ENCODE results near the gene AHCTF1. TPM values are rescaled to one million over a fixed set of nuclear protein-coding genes. Genes with fewer than 3 reads are reported as not detected.

The AHCTF1 gene
- total and polyA plus RNA-seq, 10 of the 15 experiments (the other 5 are each of a cell fraction or from before 2014, with no cell fraction given) = 3.4 to 45.5 (median 17.8) TPM

DNA sequence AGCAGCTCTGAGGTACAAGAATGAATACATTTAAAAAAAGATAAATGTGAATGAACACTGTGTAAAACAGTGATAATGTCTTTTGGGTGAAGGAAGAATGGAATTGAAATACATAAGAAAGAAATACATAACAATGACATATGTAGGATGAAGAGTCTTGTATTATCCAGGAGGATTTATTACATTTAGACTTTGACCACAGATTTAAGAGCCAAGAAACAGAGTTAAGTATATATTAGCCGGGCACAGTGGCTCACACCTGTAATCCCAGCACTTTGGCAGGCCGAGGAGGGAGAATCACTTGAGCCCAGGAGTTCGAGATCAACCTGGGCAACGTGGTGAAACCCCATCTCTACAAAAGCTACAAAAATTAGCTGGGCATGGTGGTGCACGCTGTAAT is 127.9 kb downstream of the AHCTF1 start (continued):
- TF ChIP-seq, protein P1, sequence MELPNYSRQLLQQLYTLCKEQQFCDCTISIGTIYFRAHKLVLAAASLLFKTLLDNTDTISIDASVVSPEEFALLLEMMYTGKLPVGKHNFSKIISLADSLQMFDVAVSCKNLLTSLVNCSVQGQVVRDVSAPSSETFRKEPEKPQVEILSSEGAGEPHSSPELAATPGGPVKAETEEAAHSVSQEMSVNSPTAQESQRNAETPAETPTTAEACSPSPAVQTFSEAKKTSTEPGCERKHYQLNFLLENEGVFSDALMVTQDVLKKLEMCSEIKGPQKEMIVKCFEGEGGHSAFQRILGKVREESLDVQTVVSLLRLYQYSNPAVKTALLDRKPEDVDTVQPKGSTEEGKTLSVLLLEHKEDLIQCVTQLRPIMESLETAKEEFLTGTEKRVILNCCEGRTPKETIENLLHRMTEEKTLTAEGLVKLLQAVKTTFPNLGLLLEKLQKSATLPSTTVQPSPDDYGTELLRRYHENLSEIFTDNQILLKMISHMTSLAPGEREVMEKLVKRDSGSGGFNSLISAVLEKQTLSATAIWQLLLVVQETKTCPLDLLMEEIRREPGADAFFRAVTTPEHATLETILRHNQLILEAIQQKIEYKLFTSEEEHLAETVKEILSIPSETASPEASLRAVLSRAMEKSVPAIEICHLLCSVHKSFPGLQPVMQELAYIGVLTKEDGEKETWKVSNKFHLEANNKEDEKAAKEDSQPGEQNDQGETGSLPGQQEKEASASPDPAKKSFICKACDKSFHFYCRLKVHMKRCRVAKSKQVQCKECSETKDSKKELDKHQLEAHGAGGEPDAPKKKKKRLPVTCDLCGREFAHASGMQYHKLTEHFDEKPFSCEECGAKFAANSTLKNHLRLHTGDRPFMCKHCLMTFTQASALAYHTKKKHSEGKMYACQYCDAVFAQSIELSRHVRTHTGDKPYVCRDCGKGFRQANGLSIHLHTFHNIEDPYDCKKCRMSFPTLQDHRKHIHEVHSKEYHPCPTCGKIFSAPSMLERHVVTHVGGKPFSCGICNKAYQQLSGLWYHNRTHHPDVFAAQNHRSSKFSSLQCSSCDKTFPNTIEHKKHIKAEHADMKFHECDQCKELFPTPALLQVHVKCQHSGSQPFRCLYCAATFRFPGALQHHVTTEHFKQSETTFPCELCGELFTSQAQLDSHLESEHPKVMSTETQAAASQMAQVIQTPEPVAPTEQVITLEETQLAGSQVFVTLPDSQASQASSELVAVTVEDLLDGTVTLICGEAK (IDR thresholded peaks at IDR 0.05; ENCODE audit: borderline replicate concordance) = no peak
- TF ChIP-seq, protein P2, sequence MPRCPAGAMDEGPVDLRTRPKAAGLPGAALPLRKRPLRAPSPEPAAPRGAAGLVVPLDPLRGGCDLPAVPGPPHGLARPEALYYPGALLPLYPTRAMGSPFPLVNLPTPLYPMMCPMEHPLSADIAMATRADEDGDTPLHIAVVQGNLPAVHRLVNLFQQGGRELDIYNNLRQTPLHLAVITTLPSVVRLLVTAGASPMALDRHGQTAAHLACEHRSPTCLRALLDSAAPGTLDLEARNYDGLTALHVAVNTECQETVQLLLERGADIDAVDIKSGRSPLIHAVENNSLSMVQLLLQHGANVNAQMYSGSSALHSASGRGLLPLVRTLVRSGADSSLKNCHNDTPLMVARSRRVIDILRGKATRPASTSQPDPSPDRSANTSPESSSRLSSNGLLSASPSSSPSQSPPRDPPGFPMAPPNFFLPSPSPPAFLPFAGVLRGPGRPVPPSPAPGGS (IDR thresholded peaks at IDR 0.05; ENCODE audit: borderline replicate concordance, insufficient read depth, low read depth, low read length, poor library complexity, severe bottlenecking) = no peak
- no peak for TF ChIP-seq SMAD5 (IDR thresholded peaks at IDR 0.05; ENCODE audit: low read depth)

DNA sequence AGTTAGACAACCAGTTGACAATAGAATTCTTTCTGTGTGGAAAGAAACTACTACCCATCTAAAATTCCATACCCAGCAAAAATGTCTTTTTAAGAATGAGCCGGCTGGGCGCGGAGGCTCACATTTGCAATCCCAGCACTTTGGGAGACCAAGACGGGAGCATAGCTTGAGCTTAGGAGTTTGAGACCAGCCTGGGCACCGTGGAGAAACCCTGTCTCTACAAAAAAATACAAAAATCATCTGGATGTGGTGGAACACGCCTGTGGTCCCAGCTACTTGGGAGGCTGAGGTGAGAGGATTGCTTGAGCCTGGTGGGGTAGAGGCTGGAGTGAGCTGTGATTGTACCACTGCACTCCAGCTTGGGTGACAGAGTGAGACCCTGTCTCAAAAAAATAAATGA is 128.4 kb downstream of the AHCTF1 start:
- BruUV-seq (replicated peaks) = no TSS peak
- POLR2A ChIA-PET = no interaction called here
- Histone ChIP-seq H4K20me1 (ENCODE audit: control insufficient read depth, insufficient read depth) (no peaks in the 10 kb centered on the region), H3K27me3 (replicated peaks in 1 of 2; ENCODE audit: control insufficient read depth in 2 of 2, insufficient read depth in 2 of 2, low read length in 1 of 2) (no peaks in the 10 kb centered on the region), H3K36me3 (ENCODE audit: control insufficient read depth in 2 of 2, insufficient read depth in 2 of 2, low read length in 1 of 2) (no peaks in the 10 kb centered on the region), H3K79me2 (ENCODE audit: control insufficient read depth, insufficient read depth, low read length) (no peaks in the 10 kb centered on the region), H2AFZ (ENCODE audit: control insufficient read depth, low read depth, low read length) (no peak overlapping the region), H3K9ac (ENCODE audit: control insufficient read depth, insufficient read depth, low read length) (no peak overlapping the region), H3K4me1 (ENCODE audit: control insufficient read depth, insufficient read depth, low read length) (no peaks in the 10 kb centered on the region), H3K4me2 (ENCODE audit: control insufficient read depth, insufficient read depth) (no peak overlapping the region), H3K9me3 (replicated peaks; ENCODE audit: control insufficient read depth, insufficient read depth, low read length) (no peaks in the 10 kb centered on the region), H3K4me3 (no peak overlapping the region), H3K27ac (ENCODE audit: control insufficient read depth, insufficient read depth) (no peak overlapping the region)
- CTCF ChIA-PET = no interaction called here
- no peak for ATAC-seq
- intact Hi-C loops (cut with micrococcal nuclease; ENCODE audit: unreplicated experiment) = no loop called here
- 62% methylated on average over 6 of the region's 6 CpGs for WGBS (ENCODE audit: insufficient coverage, insufficient replicate concordance, low lambda C conversion rate, missing lambda C conversion rate)
- SMC1A ChIA-PET (ENCODE audit: uncharacterized antibody, unreplicated experiment) = no interaction called here
- DNase-seq (ENCODE audit: low read depth, low spot score) = no peak
- FAIRE-seq = no peak
- in situ Hi-C loops (cut with MboI) = no loop called here
- TF ChIP-seq, protein P3, sequence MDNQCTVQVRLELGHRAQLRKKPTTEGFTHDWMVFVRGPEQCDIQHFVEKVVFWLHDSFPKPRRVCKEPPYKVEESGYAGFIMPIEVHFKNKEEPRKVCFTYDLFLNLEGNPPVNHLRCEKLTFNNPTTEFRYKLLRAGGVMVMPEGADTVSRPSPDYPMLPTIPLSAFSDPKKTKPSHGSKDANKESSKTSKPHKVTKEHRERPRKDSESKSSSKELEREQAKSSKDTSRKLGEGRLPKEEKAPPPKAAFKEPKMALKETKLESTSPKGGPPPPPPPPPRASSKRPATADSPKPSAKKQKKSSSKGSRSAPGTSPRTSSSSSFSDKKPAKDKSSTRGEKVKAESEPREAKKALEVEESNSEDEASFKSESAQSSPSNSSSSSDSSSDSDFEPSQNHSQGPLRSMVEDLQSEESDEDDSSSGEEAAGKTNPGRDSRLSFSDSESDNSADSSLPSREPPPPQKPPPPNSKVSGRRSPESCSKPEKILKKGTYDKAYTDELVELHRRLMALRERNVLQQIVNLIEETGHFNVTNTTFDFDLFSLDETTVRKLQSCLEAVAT (IDR thresholded peaks at IDR 0.05) = no peak
- TF ChIP-seq MXI1 (IDR thresholded peaks at IDR 0.05; ENCODE audit: low read depth, low read length) (no peak), HDAC2 (IDR thresholded peaks at IDR 0.05) (no peak), SMARCA5 (IDR thresholded peaks at IDR 0.05) (no peak), PAX8 (IDR thresholded peaks at IDR 0.05) (no peak), ZSCAN29 (IDR thresholded peaks at IDR 0.05) (no peak), RELA (IDR thresholded peaks at IDR 0.05; ENCODE audit: borderline replicate concordance, partially characterized antibody) (no peak)
- TF ChIP-seq, protein P4, sequence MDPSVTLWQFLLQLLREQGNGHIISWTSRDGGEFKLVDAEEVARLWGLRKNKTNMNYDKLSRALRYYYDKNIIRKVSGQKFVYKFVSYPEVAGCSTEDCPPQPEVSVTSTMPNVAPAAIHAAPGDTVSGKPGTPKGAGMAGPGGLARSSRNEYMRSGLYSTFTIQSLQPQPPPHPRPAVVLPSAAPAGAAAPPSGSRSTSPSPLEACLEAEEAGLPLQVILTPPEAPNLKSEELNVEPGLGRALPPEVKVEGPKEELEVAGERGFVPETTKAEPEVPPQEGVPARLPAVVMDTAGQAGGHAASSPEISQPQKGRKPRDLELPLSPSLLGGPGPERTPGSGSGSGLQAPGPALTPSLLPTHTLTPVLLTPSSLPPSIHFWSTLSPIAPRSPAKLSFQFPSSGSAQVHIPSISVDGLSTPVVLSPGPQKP (IDR thresholded peaks at IDR 0.05; ENCODE audit: low read depth, low read length) = no peak
- TF ChIP-seq, protein P5, sequence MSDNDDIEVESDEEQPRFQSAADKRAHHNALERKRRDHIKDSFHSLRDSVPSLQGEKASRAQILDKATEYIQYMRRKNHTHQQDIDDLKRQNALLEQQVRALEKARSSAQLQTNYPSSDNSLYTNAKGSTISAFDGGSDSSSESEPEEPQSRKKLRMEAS (IDR thresholded peaks at IDR 0.05; ENCODE audit: low read depth, low read length) = no peak
- TF ChIP-seq, protein P6, sequence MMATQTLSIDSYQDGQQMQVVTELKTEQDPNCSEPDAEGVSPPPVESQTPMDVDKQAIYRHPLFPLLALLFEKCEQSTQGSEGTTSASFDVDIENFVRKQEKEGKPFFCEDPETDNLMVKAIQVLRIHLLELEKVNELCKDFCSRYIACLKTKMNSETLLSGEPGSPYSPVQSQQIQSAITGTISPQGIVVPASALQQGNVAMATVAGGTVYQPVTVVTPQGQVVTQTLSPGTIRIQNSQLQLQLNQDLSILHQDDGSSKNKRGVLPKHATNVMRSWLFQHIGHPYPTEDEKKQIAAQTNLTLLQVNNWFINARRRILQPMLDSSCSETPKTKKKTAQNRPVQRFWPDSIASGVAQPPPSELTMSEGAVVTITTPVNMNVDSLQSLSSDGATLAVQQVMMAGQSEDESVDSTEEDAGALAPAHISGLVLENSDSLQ (IDR thresholded peaks at IDR 0.05) = no peak
- RAD21 ChIA-PET (ENCODE audit: unreplicated experiment) = no interaction called here
